GM18870 (cell line): ENCODE results near the gene IARS1.

Experiments used
- ATAC-seq: cut with Tn5 transposase; IDR thresholded peaks from one replicate; pipeline ENCODE4 v1.9.1; 2021; ENCODE audit warnings: moderate library complexity; ENCODE audit not compliant: unreplicated experiment

Gene IARS1

DNA sequence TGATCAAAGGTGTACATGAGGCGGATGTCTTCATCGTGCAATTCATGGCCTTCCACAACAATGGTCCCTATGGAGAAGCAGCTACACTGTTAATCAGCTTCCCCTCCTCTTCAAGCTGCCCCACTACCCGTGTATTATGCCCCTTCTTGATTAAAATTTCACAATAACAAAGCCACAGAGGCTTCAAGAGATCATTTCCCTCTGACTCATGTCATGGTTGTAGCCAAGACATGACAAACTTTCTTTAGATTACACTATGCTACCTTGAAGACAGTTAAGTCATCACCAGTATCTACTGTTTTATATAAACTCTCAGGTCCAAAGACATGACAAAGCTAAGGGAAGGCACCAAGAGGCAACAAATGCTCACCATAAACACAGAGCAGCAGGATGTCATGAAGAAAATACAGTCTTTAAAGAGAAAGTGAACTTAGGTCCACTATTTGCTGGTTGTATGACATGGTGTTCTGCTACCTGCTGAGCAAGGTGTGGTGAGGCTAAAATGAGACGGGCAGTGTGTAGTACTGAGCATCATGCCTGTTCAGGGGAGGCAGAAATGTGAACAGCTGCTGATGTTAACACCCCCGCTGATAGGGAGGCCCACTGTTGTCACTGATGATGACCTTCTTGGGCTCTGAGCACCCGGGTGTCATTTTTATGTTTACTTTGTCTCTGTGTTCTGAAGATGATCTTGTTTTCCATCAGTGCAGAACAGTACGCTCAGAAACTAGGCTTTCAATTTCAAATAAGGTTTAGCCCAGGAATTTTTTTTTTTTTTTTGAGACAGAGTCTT is 48.3 kb downstream of the IARS1 start:
- ATAC-seq, result no peak
